IMR-90 (cell line): ENCODE results near the gene PARD3. TPM values are rescaled to one million over a fixed set of nuclear protein-coding genes. Genes with fewer than 3 reads are reported as not detected.

Experiments used
- ATAC-seq: fragments of 200-7000 bp; cut with Tn5 transposase; 2 replicates; pipeline ENCODE4 v1.9.1; 2020; ENCODE audit warnings: low read depth, mild to moderate bottlenecking, moderate library complexity
- BruUV-seq: library from RNA; stranded (reverse); fragments of 400-500 nt; replicated peaks from 2 replicates; lab custom pipeline; 2021; lab: Mats Ljungman, UMichigan
- CTCF ChIA-PET: fragments of 300-600 bp; formaldehyde crosslinking; extraction: SDS; loops from one replicate; lab custom pipeline; 2021; ENCODE audit warnings: antibody characterized with exemption; lab: Yijun Ruan, JAX
- POLR2A ChIA-PET: fragments of 300-600 bp; sonication (Branson Sonifier 250); formaldehyde crosslinking; loops from one replicate; lab custom pipeline; 2022; ENCODE audit warnings: antibody characterized with exemption; ENCODE audit not compliant: unreplicated experiment; lab: Charles Lee
- DNase-seq: peaks from one replicate; pipeline ENCODE4 v3.0.0; 2013
- H2AFZ ChIP-seq: replicated peaks from 2 replicates; pipeline ENCODE3; 2013; ENCODE audit warnings: low read length, mild to moderate bottlenecking; ENCODE audit not compliant: poor library complexity
- H2AK5ac ChIP-seq: 2 replicates; pipeline ENCODE4 v1.6.1; 2013; ENCODE audit warnings: low read depth, low read length, inconsistent platforms
- H2AK9ac ChIP-seq: replicated peaks from 2 replicates; pipeline ENCODE3; 2013; ENCODE audit warnings: mild to moderate bottlenecking, low read depth, low read length, moderate library complexity; ENCODE audit not compliant: poor library complexity
- H2BK120ac ChIP-seq: 2 replicates; pipeline ENCODE4 v1.6.1; 2013; ENCODE audit warnings: low read depth, low read length, inconsistent platforms
- H2BK15ac ChIP-seq: 3 replicates; pipeline ENCODE4 v1.6.1; 2013; ENCODE audit warnings: low read depth, low read length, inconsistent platforms
- H2BK20ac ChIP-seq: 2 replicates; pipeline ENCODE4 v1.6.1; 2013; ENCODE audit warnings: low read depth, mild to moderate bottlenecking, inconsistent platforms, low read length, moderate library complexity
- H2BK5ac ChIP-seq: 2 replicates; pipeline ENCODE4 v1.6.1; 2013; ENCODE audit warnings: mild to moderate bottlenecking, low read depth, low read length, inconsistent platforms; ENCODE audit not compliant: poor library complexity, severe bottlenecking
- H3K14ac ChIP-seq: replicated peaks from 2 replicates; pipeline ENCODE4 v1.6.1; 2013; ENCODE audit warnings: low read depth, low read length, inconsistent platforms
- H3K18ac ChIP-seq: 2 replicates; pipeline ENCODE4 v1.6.1; 2013; ENCODE audit warnings: low read depth, low read length, control low read depth
- H3K23ac ChIP-seq: 2 replicates; pipeline ENCODE4 v1.6.1; 2013; ENCODE audit warnings: low read depth, low read length, inconsistent platforms
- H3K27ac ChIP-seq: 2 replicates; pipeline ENCODE4 v1.5.1; 2013; ENCODE audit warnings: mild to moderate bottlenecking, control low read depth, low read length; ENCODE audit not compliant: insufficient read depth
- H3K27me3 ChIP-seq: 2 replicates; pipeline ENCODE4 v1.6.1; 2013; ENCODE audit warnings: low read length; ENCODE audit not compliant: control insufficient read depth, insufficient read depth
- H3K36me3 ChIP-seq: 2 replicates; pipeline ENCODE4 v1.6.1; 2013; ENCODE audit warnings: low read length, mixed read lengths; ENCODE audit not compliant: control insufficient read depth, insufficient read depth
- H3K4ac ChIP-seq: 2 replicates; pipeline ENCODE4 v1.6.1; 2013; ENCODE audit warnings: low read depth, low read length, inconsistent platforms
- H3K4me1 ChIP-seq: 2 replicates; pipeline ENCODE4 v1.6.1; 2013; ENCODE audit warnings: low read length, mixed read lengths; ENCODE audit not compliant: control insufficient read depth, insufficient read depth
- H3K4me2 ChIP-seq: 2 replicates; pipeline ENCODE4 v1.6.1; 2013; ENCODE audit warnings: low read depth, mild to moderate bottlenecking, control low read depth, low read length, moderate library complexity
- H3K4me3 ChIP-seq: 2 replicates; pipeline ENCODE4 v1.5.1; 2013; ENCODE audit warnings: low read depth, mild to moderate bottlenecking, control low read depth, low read length, moderate library complexity; ENCODE audit not compliant: insufficient read depth
- H3K56ac ChIP-seq: 2 replicates; pipeline ENCODE4 v1.6.1; 2013; ENCODE audit warnings: low read length, inconsistent platforms; ENCODE audit not compliant: insufficient read depth; ENCODE audit errors: extremely low read depth
- H3K79me1 ChIP-seq, 2 experiments: 2 replicates each; pipeline ENCODE4 v1.6.1; 2013; ENCODE audit warnings: low read length in 2 of 2, inconsistent platforms in 1 of 2, low read depth in 1 of 2
- H3K9ac ChIP-seq: 2 replicates; pipeline ENCODE4 v1.6.1; 2013; ENCODE audit warnings: low read depth, low read length, control low read depth
- H3K9me1 ChIP-seq: 2 replicates; pipeline ENCODE4 v1.6.1; 2013; ENCODE audit warnings: low read length, inconsistent platforms; ENCODE audit not compliant: insufficient read depth
- H3K9me3 ChIP-seq: 2 replicates; pipeline ENCODE4 v1.6.1; 2013; ENCODE audit warnings: low read length; ENCODE audit not compliant: control insufficient read depth, insufficient read depth
- H4K20me1 ChIP-seq: 2 replicates; pipeline ENCODE4 v1.6.1; 2013; ENCODE audit warnings: low read length, inconsistent platforms; ENCODE audit not compliant: insufficient read depth
- H4K5ac ChIP-seq: 2 replicates; pipeline ENCODE4 v1.6.1; 2013; ENCODE audit warnings: mild to moderate bottlenecking, low read depth, low read length, control low read depth
- H4K8ac ChIP-seq, 2 experiments: 2 replicates each; pipeline ENCODE4 v1.6.1; 2013; ENCODE audit warnings: low read depth in 2 of 2, low read length in 2 of 2, control low read depth in 1 of 2, inconsistent platforms in 1 of 2
- H4K91ac ChIP-seq: 2 replicates; pipeline ENCODE4 v1.6.1; 2013; ENCODE audit warnings: low read depth, low read length, inconsistent platforms; ENCODE audit not compliant: insufficient read depth
- BHLHE40 ChIP-seq: fragments of 150-350 bp; IDR thresholded peaks from 2 replicates; pipeline ENCODE4 v1.6.1; 2016; ENCODE audit warnings: mild to moderate bottlenecking, low read depth, low read length
- CEBPB ChIP-seq: IDR thresholded peaks from 2 replicates; pipeline ENCODE4 v1.6.1; 2012; ENCODE audit warnings: low read depth, low read length, improper control_type of control experiment
- MAFK ChIP-seq: IDR thresholded peaks from 2 replicates; pipeline ENCODE4 v1.6.1; 2012; ENCODE audit warnings: low read depth, low read length, improper control_type of control experiment
- MAZ ChIP-seq: IDR thresholded peaks from 2 replicates; pipeline ENCODE4 v1.6.1; 2012; ENCODE audit warnings: low read depth, mild to moderate bottlenecking, low read length, improper control_type of control experiment, moderate library complexity, borderline replicate concordance
- MXI1 ChIP-seq: IDR thresholded peaks from 2 replicates; pipeline ENCODE4 v1.6.1; 2012; ENCODE audit warnings: low read depth, mild to moderate bottlenecking, low read length, moderate library complexity, borderline replicate concordance
- RAD21 ChIP-seq: IDR thresholded peaks from 2 replicates; pipeline ENCODE4 v1.6.1; 2012; ENCODE audit warnings: low read length, improper control_type of control experiment
- RFX5 ChIP-seq: IDR thresholded peaks from 2 replicates; pipeline ENCODE4 v1.8.0; 2012; ENCODE audit warnings: low read depth, mild to moderate bottlenecking, low read length, moderate library complexity
- SMC3 ChIP-seq: fragments of 150-350 bp; IDR thresholded peaks from 2 replicates; pipeline ENCODE4 v1.6.1; 2016; ENCODE audit warnings: low read depth, mild to moderate bottlenecking, antibody characterized with exemption, low read length, moderate library complexity
- WGBS, 2 experiments: methylation state at CpG; one replicate each; pipeline versions ENCODE4 v1.1.5 to v1.1.7; 2013; ENCODE audit warnings: missing lambda C conversion rate in 2 of 2; ENCODE audit not compliant: insufficient read length in 1 of 2; ENCODE audit errors: extremely low coverage in 2 of 2; 5-methylcytosine and 5-hydroxymethylcytosine counted together
- dilution Hi-C: fragments of 300-500 bp; cut with HindIII; formaldehyde crosslinking; loops from one replicate; pipeline ENCODE4 v1.14.3; 2018; ENCODE audit warnings: low sequenced_read_pairs; ENCODE audit not compliant: unreplicated experiment
- in situ Hi-C: fragments of 300-500 bp; cut with MboI; formaldehyde crosslinking; loops from 3 replicates; pipeline ENCODE4 v1.14.3; 2019; ENCODE audit warnings: low sequenced_read_pairs, inconsistent platforms, mixed read lengths
- intact Hi-C: fragments of 100-400 bp; cut with micrococcal nuclease; formaldehyde crosslinking; loops from 2 replicates; pipeline ENCODE4 v1.10.0; 2022
- polyA plus RNA-seq, 3 experiments: library from polyadenylated mRNA; depleted of rRNA; stranded (reverse); fragments of >200 nt; gene quantifications; 2 replicates each; pipeline ENCODE4 v1.2.3, GENCODE V29; 2012; ENCODE audit warnings: low replicate concordance in 1 of 3
- total RNA-seq: library from RNA; depleted of rRNA; stranded (reverse); fragments of >200 nt; gene quantifications from 2 replicates; pipeline ENCODE4 v1.2.3, GENCODE V29; 2012
- TF ChIP-seq, protein P1 (sequence below): fragments of 150-350 bp; IDR thresholded peaks from 2 replicates; pipeline ENCODE4 v1.6.1; 2017; ENCODE audit warnings: mild to moderate bottlenecking, antibody characterized with exemption, low read length, low read depth

PARD3 gene
- total and polyA plus RNA-seq, 2 of the 4 experiments (the other 2 are of a cell fraction), result 14.6 to 37.5 TPM

DNA sequence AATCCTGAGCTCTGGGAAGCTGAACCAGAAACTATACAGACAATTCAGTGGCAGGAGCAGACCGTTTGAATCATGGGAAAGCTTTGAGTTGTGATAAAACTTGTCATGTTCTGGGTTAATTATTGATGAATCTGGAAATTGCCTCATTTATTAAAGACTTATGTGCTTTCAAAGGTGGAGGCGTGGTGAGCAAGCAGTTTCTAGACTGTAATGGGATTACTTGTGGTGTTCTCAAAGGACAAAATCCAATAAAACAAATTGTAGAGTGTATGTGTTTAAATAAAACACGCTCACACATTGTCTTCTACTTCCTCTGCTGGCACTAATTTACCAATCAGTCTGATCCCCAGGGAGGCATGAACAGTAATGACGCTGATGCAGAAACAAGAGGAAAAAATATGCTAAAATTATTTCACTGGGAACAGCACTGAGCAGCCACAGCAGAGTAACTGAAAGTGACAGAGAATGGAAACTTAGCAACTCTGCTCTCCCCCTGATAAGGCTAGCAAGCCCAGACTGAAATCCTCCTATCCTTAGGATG lies 25.1 kb downstream of the PARD3 start:
- in situ Hi-C loops, result no loop called here
- peak; percentile 40; the same call in 1 of the 2 replicates for ATAC-seq
- no peak overlapping the region for H4K8ac ChIP-seq
- H3K9ac ChIP-seq, result no peak overlapping the region
- H3K4me1 ChIP-seq, result peaks cover 3% of the 10 kb centered on the region; the same call in 1 of the 2 replicates
- H3K18ac ChIP-seq, result no peak overlapping the region
- peak overlapping the region; percentile 23; the same call in 1 of the 2 replicates for H3K23ac ChIP-seq
- ChIA-PET POLR2A (no interaction called here), CTCF (interaction anchor here (0.9 kb wide), 1 partner anchor 463 kb away, joined by 4 read pairs; no protein-coding TSS in a partner anchor)
- no peak overlapping the region for H2BK120ac ChIP-seq
- no peak overlapping the region for H2BK5ac ChIP-seq
- no peak overlapping the region for H2BK20ac ChIP-seq
- intact Hi-C loops, result no loop called here
- BruUV-seq, result no TSS peak
- TF ChIP-seq BHLHE40 (no peak), CEBPB (no peak), MAFK (no peak), SMC3 (no peak), RAD21 (no peak), MXI1 (no peak), RFX5 (no peak), MAZ (no peak)
- TF ChIP-seq, protein P1, sequence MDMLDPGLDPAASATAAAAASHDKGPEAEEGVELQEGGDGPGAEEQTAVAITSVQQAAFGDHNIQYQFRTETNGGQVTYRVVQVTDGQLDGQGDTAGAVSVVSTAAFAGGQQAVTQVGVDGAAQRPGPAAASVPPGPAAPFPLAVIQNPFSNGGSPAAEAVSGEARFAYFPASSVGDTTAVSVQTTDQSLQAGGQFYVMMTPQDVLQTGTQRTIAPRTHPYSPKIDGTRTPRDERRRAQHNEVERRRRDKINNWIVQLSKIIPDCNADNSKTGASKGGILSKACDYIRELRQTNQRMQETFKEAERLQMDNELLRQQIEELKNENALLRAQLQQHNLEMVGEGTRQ, result no peak
- no peak overlapping the region for H2AK5ac ChIP-seq
- dilution Hi-C loops, result no loop called here
- no peak overlapping the region for H2AFZ ChIP-seq
- no peak overlapping the region for H3K27ac ChIP-seq
- DNase-seq, result no peak
- no peak overlapping the region for H3K4me3 ChIP-seq
- no peak overlapping the region for H4K91ac ChIP-seq
- H3K56ac ChIP-seq, result no peak overlapping the region
- H3K79me1 ChIP-seq, result peaks cover 19 to 74% of the 10 kb centered on the region in 2 experiments
- no peak overlapping the region for H3K14ac ChIP-seq
- no peaks in the 10 kb centered on the region for H3K9me3 ChIP-seq
- H2BK15ac ChIP-seq, result no peak overlapping the region
- H3K4me2 ChIP-seq, result no peak overlapping the region
- no peak overlapping the region for H4K5ac ChIP-seq
- H2AK9ac ChIP-seq, result no peak overlapping the region
- H4K20me1 ChIP-seq, result peaks cover 43% of the 10 kb centered on the region
- no peaks in the 10 kb centered on the region for H3K36me3 ChIP-seq
- no peak overlapping the region for H3K4ac ChIP-seq
- H3K9me1 ChIP-seq, result peaks cover 10% of the 10 kb centered on the region; the same call in 1 of the 2 replicates
- H3K27me3 ChIP-seq, result no peaks in the 10 kb centered on the region
- WGBS, 2 experiments, result no CpG with 5 or more reads among the region's 4 CpGs
